ENCODE results near the gene SUPT6H. TPM values are rescaled to one million over a fixed set of nuclear protein-coding genes. Genes with fewer than 3 reads are reported as not detected.
A peak's percentile ranks its signal among the peaks of the same experiment; 100 is the strongest.

SUPT6H gene
- total RNA-seq, 1 donor = 46.8 TPM

DNA sequence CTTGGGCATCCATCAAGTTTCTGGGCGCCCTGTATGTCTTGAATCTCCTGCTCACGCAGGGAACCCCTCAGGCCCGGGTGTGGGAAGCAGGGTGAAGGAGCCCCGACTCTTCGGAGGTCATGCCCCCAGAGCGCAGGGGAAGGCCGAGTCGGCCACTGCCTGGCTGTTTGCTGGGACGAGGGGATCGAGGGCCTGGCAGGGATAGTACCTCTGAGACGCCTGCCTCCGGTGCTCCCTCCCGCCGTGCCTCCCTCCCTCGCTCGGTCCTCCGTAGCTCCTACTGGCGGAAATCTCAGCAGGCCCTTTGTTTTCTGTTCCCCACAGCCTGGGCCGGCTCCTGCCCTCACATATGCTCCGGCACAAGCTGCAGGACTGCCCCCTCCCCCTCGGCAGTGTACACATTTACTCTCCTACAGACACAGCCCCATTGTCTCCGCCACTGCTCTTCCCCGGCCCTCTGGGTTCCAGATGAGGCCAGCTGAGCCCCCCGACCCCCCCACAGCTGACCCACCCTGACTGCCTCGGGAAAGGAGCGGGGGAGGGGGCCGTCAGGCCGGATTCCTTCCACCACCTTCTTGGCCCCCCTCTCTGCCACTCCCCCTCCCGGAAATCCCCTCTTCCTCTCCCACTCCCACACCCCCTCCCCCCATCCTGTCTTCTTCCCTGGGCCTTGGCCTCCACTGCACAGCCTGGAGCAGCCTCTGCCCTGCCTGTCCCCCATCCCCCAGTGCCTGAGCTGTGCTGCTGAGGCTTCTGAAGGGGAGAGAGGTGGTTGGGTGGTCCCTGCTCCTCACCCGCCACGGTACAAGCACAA is 83.2 kb downstream of the SUPT6H start:
- no peak for TF ChIP-seq CTCF (IDR thresholded peaks at IDR 0.05; ENCODE audit: insufficient read depth, low read length)

DNA sequence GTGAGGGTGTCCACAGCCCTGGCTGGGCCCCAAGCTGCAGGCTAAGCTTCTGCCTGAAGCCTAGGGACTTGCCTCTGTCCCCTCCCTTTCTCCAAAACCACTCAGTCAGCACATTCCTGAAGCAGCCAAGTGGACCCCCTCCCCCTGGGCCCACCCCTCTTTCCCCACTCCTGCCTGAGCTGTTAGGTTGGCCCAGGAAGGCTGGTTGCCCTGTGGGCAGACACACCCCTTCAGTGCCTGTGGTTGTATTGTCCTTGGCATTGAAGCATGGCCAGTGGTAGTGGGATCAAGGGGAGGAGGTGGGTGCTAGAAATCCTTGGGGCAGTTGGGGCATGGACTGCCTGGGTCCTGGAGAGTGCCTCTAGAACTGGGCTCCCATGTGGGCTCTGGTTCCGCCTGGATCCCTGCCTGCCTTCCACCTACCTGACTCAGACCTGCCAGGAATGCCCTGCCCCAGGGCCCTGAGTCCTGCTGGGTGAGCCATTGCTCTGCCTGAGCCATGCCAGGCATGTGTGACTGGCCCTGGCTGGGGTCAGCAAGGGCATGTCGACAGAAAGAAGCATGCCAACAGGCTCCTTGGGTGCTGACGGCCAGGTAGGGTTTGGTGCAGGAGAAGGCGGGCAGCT is 83.9 kb downstream of the SUPT6H start:
- TF ChIP-seq CTCF (IDR thresholded peaks at IDR 0.05; ENCODE audit: insufficient read depth, low read length) = no peak
- no peak for DNase-seq (ENCODE audit: low read depth)

More for the DNA sequence above, 83.2 kb downstream of the SUPT6H start:
- peak; percentile 48 for DNase-seq (ENCODE audit: low read depth)
- peak overlapping the region; percentile 92 for H3K4me3 ChIP-seq (ENCODE audit: low read depth, low read length)

GRCh38 chr17:28746611-28747050 is 84.6 kb downstream of the SUPT6H start:
- H3K4me3 ChIP-seq (ENCODE audit: low read depth, low read length) = peak overlapping the region; percentile 92
- no peak for DNase-seq (ENCODE audit: low read depth)
- no peak for TF ChIP-seq CTCF (IDR thresholded peaks at IDR 0.05; ENCODE audit: insufficient read depth, low read length)

More for the DNA sequence above, 83.9 kb downstream of the SUPT6H start:
- peak overlapping the region; percentile 92 for H3K4me3 ChIP-seq (ENCODE audit: low read depth, low read length)

DNA sequence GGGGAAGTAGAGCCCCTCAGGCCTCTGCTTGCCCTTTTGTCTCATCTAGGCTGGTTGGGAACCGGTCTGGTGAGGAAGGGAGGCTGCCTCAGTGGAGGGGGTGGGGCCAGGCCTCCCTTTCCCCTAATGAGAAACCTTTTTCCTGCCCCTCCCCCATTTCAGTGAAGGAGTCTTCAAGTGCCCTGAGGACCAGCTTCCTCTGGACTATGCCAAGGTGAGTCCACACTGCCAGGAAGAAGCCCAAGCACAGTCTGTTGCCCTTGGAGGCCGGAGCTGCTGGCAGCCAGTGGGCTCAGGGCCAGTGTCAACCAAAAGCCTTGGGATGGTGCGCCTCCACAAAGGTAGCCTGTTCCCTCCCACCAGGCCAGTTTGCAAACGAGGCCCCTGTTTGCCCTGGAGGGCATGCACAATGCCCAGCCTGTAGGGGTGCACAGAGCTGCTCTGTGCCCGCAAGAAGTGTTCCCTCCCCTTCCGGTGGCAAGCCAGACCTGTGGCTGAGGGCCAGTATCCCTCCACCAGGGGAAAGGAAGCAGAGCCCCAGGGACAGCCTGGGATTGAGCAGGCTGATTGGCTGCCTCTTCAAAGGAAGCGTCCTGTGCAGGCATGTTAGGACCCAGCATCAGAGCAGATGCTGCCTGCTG is 85.2 kb downstream of the SUPT6H start:
- no peak overlapping the region for H3K4me3 ChIP-seq (ENCODE audit: low read depth, low read length)
- TF ChIP-seq CTCF (IDR thresholded peaks at IDR 0.05; ENCODE audit: insufficient read depth, low read length) = no peak
- DNase-seq (ENCODE audit: low read depth) = no peak

DNA sequence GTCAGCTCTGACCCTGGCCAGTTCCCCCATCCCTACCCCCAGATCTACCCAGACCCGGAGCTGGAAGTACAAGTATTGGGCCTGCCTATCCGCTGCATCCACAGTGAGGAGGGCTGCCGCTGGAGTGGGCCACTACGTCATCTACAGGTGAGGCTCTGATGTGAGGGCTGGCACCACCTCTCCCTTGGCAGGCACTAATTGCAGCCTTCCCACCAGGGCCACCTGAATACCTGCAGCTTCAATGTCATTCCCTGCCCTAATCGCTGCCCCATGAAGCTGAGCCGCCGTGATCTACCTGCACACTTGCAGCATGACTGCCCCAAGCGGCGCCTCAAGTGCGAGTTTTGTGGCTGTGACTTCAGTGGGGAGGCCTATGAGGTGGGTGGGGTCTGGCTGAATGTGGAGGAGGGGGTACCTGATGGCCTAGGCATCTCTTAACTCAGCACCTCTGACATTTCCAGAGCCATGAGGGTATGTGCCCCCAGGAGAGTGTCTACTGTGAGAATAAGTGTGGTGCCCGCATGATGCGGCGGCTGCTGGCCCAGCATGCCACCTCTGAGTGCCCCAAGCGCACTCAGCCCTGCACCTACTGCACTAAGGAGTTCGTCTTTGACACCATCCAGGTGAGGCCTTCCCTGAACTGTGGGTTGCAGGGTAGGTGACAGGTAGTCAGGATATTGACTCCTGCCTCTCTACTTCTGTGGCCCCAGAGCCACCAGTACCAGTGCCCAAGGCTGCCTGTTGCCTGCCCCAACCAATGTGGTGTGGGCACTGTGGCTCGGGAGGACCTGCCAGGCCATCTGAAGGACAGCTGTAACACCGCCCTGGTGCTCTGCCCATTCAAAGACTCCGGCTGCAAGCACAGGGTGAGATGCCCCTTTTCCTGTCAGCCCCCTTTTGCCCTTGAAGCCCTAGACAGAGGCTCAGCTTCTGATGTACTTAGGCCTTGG is 86.1 kb downstream of the SUPT6H start:
- no peak for TF ChIP-seq CTCF (IDR thresholded peaks at IDR 0.05; ENCODE audit: insufficient read depth, low read length)
- DNase-seq (ENCODE audit: low read depth) = no peak
- H3K4me3 ChIP-seq (ENCODE audit: low read depth, low read length) = no peak overlapping the region

Measured in fibroblast of the aortic adventitia (primary cell).